Measurements from ENCODE around the gene PAX2. TPM values are rescaled to one million over a fixed set of nuclear protein-coding genes. Genes with fewer than 3 reads are reported as not detected.

The PAX2 gene
- total RNA-seq, 1 experiment from 2014 or later = 0.09 TPM

DNA sequence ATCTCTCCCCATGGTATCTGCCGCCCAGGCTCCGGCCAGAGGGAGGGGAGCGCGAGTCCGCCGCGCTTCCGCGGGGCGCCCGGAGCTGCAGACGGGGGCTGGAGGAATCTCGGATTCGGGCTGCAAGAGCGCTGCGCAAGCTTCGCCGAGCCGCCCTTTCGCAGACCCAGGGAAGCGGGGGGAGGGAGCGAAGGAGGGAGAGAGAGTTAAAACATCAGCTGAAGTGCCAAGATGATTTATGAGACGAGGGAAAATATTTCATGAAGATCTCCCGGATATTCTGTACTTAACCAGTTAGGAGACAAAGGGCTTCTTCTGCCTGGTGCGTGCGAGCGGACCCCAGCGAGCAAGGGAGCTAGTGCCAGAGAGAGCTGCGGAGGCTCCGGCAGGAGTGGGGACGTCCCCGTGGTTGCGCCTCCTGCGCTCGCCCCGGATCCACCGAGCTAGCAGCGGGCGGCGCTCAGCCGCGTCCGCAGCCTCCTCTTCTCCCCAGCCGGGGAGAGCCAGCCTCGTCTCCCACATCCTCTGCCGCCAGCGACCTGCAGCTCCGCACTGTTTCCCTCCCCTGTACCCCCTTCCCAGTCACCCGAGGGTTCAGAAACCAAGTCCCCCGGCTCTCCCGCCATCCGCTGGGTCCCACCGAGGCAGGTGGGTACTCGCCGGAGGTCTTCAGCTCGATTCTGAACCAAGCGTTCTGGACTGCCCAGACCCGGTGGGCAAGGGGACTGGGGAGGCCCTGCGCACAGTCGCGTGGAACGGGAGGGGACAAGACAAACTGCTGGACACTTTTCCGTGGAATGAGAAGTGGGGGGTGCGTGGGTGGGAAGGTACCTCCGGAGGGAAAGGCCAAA is 1.0 kb upstream of the PAX2 start (continued):
- TF ChIP-seq, protein P1, sequence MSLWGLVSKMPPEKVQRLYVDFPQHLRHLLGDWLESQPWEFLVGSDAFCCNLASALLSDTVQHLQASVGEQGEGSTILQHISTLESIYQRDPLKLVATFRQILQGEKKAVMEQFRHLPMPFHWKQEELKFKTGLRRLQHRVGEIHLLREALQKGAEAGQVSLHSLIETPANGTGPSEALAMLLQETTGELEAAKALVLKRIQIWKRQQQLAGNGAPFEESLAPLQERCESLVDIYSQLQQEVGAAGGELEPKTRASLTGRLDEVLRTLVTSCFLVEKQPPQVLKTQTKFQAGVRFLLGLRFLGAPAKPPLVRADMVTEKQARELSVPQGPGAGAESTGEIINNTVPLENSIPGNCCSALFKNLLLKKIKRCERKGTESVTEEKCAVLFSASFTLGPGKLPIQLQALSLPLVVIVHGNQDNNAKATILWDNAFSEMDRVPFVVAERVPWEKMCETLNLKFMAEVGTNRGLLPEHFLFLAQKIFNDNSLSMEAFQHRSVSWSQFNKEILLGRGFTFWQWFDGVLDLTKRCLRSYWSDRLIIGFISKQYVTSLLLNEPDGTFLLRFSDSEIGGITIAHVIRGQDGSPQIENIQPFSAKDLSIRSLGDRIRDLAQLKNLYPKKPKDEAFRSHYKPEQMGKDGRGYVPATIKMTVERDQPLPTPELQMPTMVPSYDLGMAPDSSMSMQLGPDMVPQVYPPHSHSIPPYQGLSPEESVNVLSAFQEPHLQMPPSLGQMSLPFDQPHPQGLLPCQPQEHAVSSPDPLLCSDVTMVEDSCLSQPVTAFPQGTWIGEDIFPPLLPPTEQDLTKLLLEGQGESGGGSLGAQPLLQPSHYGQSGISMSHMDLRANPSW (CRISPR knock-in tag; conservative IDR thresholded peaks at IDR 0.05; ENCODE audit: low read depth) = no peak
- TF ChIP-seq JUN (CRISPR knock-in tag; IDR thresholded peaks at IDR 0.05) (no peak), SMAD4 (CRISPR knock-in tag; IDR thresholded peaks at IDR 0.05) (no peak), SOX15 (CRISPR knock-in tag; IDR thresholded peaks at IDR 0.05) (no peak), ZNF671 (CRISPR knock-in tag; IDR thresholded peaks at IDR 0.05) (no peak), ZNF138 (CRISPR knock-in tag; conservative IDR thresholded peaks at IDR 0.05) (no peak), GABPB1 (CRISPR knock-in tag; IDR thresholded peaks at IDR 0.05) (no peak), ZNF317 (CRISPR knock-in tag; IDR thresholded peaks at IDR 0.05; ENCODE audit: borderline replicate concordance, low read depth) (no peak)
- TF ChIP-seq, protein P2, sequence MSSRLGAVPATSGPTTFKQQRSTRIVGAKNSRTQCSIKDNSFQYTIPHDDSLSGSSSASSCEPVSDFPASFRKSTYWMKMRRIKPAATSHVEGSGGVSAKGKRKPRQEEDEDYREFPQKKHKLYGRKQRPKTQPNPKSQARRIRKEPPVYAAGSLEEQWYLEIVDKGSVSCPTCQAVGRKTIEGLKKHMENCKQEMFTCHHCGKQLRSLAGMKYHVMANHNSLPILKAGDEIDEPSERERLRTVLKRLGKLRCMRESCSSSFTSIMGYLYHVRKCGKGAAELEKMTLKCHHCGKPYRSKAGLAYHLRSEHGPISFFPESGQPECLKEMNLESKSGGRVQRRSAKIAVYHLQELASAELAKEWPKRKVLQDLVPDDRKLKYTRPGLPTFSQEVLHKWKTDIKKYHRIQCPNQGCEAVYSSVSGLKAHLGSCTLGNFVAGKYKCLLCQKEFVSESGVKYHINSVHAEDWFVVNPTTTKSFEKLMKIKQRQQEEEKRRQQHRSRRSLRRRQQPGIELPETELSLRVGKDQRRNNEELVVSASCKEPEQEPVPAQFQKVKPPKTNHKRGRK (CRISPR knock-in tag; IDR thresholded peaks at IDR 0.05; ENCODE audit: borderline replicate concordance) = no peak

DNA sequence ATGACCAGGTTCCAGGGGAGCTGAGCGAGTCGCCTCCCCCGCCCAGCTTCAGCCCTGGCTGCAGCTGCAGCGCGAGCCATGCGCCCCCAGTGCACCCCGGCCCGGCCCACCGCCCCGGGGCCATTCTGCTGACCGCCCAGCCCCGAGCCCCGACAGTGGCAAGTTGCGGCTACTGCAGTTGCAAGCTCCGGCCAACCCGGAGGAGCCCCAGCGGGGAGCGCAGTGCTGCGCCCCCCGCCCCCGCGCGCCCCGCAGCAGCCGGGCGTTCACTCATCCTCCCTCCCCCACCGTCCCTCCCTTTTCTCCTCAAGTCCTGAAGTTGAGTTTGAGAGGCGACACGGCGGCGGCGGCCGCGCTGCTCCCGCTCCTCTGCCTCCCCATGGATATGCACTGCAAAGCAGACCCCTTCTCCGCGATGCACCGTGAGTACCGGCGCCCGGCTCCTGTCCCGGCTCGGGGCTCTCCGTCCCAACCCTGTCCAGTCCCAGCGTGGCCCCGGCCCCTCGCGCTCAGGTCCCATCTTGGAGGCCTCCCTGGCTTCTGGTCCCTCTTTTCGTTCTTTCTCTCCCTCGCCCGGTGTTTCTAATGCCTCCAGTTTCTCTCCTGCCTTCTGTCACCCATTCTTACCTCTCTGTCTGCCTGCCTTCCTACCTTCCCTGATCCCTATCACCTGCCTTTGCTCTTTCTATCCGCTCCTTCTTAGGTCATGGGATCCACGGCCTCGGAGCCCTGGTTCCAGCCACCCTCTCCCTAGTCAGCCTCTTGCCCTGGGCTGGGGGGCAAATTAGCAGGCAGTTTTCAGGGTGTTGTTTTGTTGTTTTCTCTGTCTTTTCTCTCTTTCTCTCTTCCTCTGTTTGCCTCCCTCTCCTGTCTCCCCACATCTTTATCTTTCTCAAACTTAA is 751 bp downstream of the PAX2 start:
- ChIA-PET POLR2A (no interaction called here), CTCF (interaction anchor here (0.6 to 9.9 kb wide), 14 partner anchors 47 to 477 kb away, joined by 3 to 167 read pairs (median 4); no protein-coding TSS in a partner anchor)
- Mint-ChIP-seq H3K4me1 (peaks cover 55% of the 10 kb centered on the region), H3K4me3 (peak overlapping the region; percentile 64), H3K9me3 (no peaks in the 10 kb centered on the region), H3K36me3 (no peaks in the 10 kb centered on the region), H3K27me3 (ENCODE audit: low read depth) (peaks cover 96% of the 10 kb centered on the region), H3K27ac (no peak overlapping the region)
- peak; percentile 1 for ATAC-seq
- TF ChIP-seq, protein P3, sequence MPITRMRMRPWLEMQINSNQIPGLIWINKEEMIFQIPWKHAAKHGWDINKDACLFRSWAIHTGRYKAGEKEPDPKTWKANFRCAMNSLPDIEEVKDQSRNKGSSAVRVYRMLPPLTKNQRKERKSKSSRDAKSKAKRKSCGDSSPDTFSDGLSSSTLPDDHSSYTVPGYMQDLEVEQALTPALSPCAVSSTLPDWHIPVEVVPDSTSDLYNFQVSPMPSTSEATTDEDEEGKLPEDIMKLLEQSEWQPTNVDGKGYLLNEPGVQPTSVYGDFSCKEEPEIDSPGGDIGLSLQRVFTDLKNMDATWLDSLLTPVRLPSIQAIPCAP (CRISPR knock-in tag; IDR thresholded peaks at IDR 0.05) = no peak
- TF ChIP-seq, protein P4, sequence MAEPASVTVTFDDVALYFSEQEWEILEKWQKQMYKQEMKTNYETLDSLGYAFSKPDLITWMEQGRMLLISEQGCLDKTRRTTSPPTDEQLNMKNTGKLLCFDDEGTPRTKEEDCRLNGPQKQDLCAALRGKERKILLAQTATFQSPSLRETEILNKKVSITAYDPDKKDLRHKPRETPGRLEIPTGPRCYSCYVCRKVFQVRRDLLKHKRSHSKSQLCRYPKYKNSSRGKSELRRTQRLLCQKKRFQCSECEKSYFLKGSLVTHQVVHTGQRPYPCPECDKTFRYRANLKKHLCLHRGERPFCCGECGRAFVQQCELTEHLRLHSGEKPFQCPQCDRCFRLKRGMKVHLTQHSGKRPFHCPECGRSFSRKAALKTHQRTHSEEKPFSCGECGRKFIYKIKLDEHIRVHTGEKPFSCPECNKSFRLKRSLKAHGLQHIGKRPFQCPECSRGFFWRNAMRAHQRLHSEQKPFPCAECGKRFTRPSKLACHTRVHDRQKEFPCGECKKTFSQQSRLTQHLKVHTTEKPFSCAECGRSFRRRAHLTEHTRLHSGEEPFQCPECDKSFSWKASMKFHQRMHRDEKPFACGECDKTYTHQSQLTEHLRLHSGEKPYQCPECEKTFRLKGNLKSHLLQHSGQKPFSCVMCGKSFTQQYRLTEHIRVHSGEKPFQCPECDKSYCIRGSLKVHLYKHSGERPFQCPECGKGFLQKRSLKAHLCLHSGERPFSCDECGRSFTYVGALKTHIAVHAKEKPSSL (CRISPR knock-in tag; conservative IDR thresholded peaks at IDR 0.05) = no peak
- TF ChIP-seq SMAD4 (CRISPR knock-in tag; IDR thresholded peaks at IDR 0.05) (no peak), ZNF671 (CRISPR knock-in tag; IDR thresholded peaks at IDR 0.05) (no peak), NFATC4 (CRISPR knock-in tag; IDR thresholded peaks at IDR 0.05) (no peak)
- TF ChIP-seq, protein P1 (CRISPR knock-in tag; conservative IDR thresholded peaks at IDR 0.05; ENCODE audit: low read depth) = no peak
- peak; percentile 61 for DNase-seq (ENCODE audit: low spot score)

Measured in WTC11 (cell line).